Fibroblast of lung (primary cell): ENCODE measurements around the gene FCER1G. TPM values are rescaled to one million over a fixed set of nuclear protein-coding genes. Genes with fewer than 3 reads are reported as not detected.

Experiments used
- DNase-seq, 2 donors: peaks; one replicate each; pipeline versions ENCODE4 v3.0.0 to v3.0.0-alpha.2; 2010; ENCODE audit warnings: low read depth in 2 of 2
- H2AFZ ChIP-seq: 2 replicates; pipeline ENCODE4 v1.5.1; 2012; ENCODE audit warnings: low read length, control low read depth, inconsistent platforms
- H3K27ac ChIP-seq: 2 replicates; pipeline ENCODE4 v1.5.1; 2011; ENCODE audit warnings: low read length, control low read depth; ENCODE audit not compliant: insufficient read depth
- H3K27me3 ChIP-seq: 2 replicates; pipeline ENCODE4 v1.5.1; 2011; ENCODE audit warnings: mild to moderate bottlenecking, low read length; ENCODE audit not compliant: control insufficient read depth, insufficient read depth
- H3K36me3 ChIP-seq: 2 replicates; pipeline ENCODE4 v1.5.1; 2011; ENCODE audit warnings: low read length; ENCODE audit not compliant: control insufficient read depth, insufficient read depth
- H3K4me1 ChIP-seq: 2 replicates; pipeline ENCODE4 v1.5.1; 2011; ENCODE audit warnings: low read length; ENCODE audit not compliant: control insufficient read depth, insufficient read depth; ENCODE audit errors: extremely low read depth
- H3K4me2 ChIP-seq: 2 replicates; pipeline ENCODE4 v1.5.1; 2011; ENCODE audit warnings: low read length, control low read depth; ENCODE audit not compliant: insufficient read depth; ENCODE audit errors: extremely low read depth
- H3K4me3 ChIP-seq, 4 experiments: fragments of 200-600 bp in 1 of 4; sonication (generic) in 1 of 4; replicated peaks in 1 of 4; 2 replicates each; pipeline ENCODE4 v1.5.1; 2011 to 2016; ENCODE audit warnings: low read length in 4 of 4, low read depth in 3 of 4, mild to moderate bottlenecking in 3 of 4, control low read depth in 2 of 4, inconsistent platforms in 1 of 4, mixed read lengths in 1 of 4; ENCODE audit not compliant: insufficient read depth in 1 of 4; ENCODE audit errors: control extremely low read depth in 1 of 4
- H3K79me2 ChIP-seq: 2 replicates; pipeline ENCODE4 v1.5.1; 2012; ENCODE audit warnings: mild to moderate bottlenecking, low read length, inconsistent platforms; ENCODE audit not compliant: control insufficient read depth, insufficient read depth
- H3K9ac ChIP-seq: 2 replicates; pipeline ENCODE4 v1.5.1; 2011; ENCODE audit warnings: mild to moderate bottlenecking, low read length, control low read depth; ENCODE audit not compliant: insufficient read depth
- H3K9me3 ChIP-seq: 2 replicates; pipeline ENCODE4 v1.5.1; 2012; ENCODE audit warnings: low read depth, low read length; ENCODE audit not compliant: control insufficient read depth, insufficient read depth
- H4K20me1 ChIP-seq: 2 replicates; pipeline ENCODE4 v1.5.1; 2011; ENCODE audit warnings: low read length; ENCODE audit not compliant: control insufficient read depth, insufficient read depth; ENCODE audit errors: extremely low read depth
- EZH2 ChIP-seq: IDR thresholded peaks from 2 replicates; pipeline ENCODE4 v1.5.1; 2012; ENCODE audit warnings: low read length, control low read depth, mild to moderate bottlenecking; ENCODE audit errors: missing control alignments
- polyA plus RNA-seq, 2 donors: library from polyadenylated mRNA; depleted of rRNA in 1 of 2; stranded (reverse) in 1 of 2; unstranded in 1 of 2; fragments of >200 nt; gene quantifications; 2 replicates each; pipeline ENCODE4 v1.2.1, GENCODE V29; 2011 to 2012; ENCODE audit warnings: missing spikeins in 1 of 2
- total RNA-seq: library from RNA; depleted of rRNA; stranded (reverse); fragments of >200 nt; gene quantifications from 2 replicates; pipeline ENCODE4 v1.2.1, GENCODE V29; 2014
- TF ChIP-seq, protein P1 (sequence below), 2 donors: IDR thresholded peaks in 1 of 2; conservative IDR thresholded peaks in 1 of 2; 1 replicate in 1 of 2; 2 replicates in 1 of 2; pipeline ENCODE4 v1.5.1; 2011 to 2012; ENCODE audit warnings: low read length in 2 of 2, control low read depth in 1 of 2, inconsistent platforms in 1 of 2, low read depth in 1 of 2, mild to moderate bottlenecking in 1 of 2

Gene FCER1G
- total and polyA plus RNA-seq, 2 donors (not counting 1 experiment from before 2014, with no cell fraction given), result 0.85 TPM; not detected in 1

DNA sequence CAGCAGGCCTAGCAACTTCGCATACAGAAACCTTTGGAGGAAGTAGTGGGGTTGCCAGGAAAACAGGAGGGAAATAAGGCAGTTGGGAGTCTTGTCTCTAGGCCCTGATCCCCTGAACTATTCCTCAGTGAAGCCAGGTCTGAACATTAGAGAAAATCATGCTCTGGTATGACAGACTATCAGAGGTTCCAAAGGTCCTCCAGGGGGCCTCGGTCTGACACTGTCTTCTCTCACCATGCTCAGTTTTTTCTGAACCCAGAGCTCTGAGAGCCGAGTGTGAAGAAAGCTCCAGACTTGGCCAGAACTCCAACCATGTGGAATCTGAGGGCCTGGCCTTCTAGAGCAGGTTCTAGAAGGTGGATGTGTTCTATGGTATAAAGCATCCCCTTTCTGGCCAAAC lies 14.8 kb downstream of the FCER1G start:
- Histone ChIP-seq H3K4me3 (no peak overlapping the region), H4K20me1 (no peaks in the 10 kb centered on the region), H2AFZ (no peak overlapping the region), H3K9ac (no peak overlapping the region), H3K36me3 (peaks cover 8% of the 10 kb centered on the region), H3K4me1 (peaks cover 6% of the 10 kb centered on the region), H3K27me3 (no peaks in the 10 kb centered on the region), H3K9me3 (no peaks in the 10 kb centered on the region), H3K79me2 (no peaks in the 10 kb centered on the region), H3K4me2 (no peak overlapping the region), H3K27ac (no peak overlapping the region)
- DNase-seq, result no peak
- no peak for TF ChIP-seq EZH2
- TF ChIP-seq, protein P1, sequence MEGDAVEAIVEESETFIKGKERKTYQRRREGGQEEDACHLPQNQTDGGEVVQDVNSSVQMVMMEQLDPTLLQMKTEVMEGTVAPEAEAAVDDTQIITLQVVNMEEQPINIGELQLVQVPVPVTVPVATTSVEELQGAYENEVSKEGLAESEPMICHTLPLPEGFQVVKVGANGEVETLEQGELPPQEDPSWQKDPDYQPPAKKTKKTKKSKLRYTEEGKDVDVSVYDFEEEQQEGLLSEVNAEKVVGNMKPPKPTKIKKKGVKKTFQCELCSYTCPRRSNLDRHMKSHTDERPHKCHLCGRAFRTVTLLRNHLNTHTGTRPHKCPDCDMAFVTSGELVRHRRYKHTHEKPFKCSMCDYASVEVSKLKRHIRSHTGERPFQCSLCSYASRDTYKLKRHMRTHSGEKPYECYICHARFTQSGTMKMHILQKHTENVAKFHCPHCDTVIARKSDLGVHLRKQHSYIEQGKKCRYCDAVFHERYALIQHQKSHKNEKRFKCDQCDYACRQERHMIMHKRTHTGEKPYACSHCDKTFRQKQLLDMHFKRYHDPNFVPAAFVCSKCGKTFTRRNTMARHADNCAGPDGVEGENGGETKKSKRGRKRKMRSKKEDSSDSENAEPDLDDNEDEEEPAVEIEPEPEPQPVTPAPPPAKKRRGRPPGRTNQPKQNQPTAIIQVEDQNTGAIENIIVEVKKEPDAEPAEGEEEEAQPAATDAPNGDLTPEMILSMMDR (conservative IDR thresholded peaks at IDR 0.05 in 1 of 2, IDR thresholded peaks at IDR 0.05 in 1 of 2; ENCODE audit: low read depth in 1 of 2, low read length in 2 of 2), result no peak

DNA sequence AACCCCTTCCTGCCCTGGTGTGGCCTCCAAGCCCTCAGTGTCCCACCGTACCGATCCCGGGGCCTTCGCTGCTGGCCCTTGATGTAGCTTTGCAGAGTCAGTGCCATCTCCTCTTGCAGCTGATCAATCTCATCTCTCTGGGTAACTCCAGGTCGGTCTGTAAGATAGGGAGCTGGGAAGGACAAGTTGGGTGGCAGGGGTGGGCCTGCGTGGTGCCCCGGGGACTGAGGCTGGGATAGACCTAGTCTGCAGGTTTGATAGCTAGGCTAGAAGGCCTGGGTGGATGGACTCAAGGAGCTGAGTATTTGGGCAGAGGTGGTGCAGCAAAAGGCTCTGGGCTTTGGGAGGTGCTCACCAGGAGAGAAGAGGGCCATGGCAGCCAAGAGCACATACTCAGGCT lies 15.7 kb downstream of the FCER1G start:
- H4K20me1 ChIP-seq, result no peaks in the 10 kb centered on the region
- H3K4me2 ChIP-seq, result no peak overlapping the region
- H3K27me3 ChIP-seq, result no peaks in the 10 kb centered on the region
- no peak for DNase-seq
- TF ChIP-seq EZH2, result no peak
- H3K4me1 ChIP-seq, result peaks cover 6% of the 10 kb centered on the region
- H3K9ac ChIP-seq, result no peak overlapping the region
- H2AFZ ChIP-seq, result no peak overlapping the region
- H3K36me3 ChIP-seq, result peaks cover 8% of the 10 kb centered on the region
- H3K79me2 ChIP-seq, result no peaks in the 10 kb centered on the region
- H3K9me3 ChIP-seq, result no peaks in the 10 kb centered on the region
- no peak overlapping the region for H3K27ac ChIP-seq
- H3K4me3 ChIP-seq, result no peak overlapping the region

DNA sequence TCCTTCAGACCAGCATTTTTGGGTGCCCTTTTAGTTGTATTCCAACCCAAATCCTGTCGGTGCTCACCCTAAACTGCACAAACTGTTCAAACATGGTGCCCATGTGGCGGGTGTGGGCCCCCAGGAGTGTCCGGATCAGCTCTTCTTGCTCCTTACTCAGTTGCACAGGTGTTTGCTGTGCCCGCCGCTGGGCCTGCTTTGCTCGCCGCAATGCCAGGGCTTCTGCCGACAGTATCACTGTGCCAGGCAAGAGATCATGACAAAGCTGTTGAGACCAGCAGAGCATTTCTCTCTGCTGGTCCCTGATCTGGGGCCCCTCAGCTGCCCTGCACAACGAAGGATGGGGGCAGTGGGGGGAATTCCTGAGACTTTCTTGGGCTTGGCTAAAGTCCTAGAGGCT lies 18.0 kb downstream of the FCER1G start:
- Histone ChIP-seq H3K9me3 (no peaks in the 10 kb centered on the region), H3K36me3 (peaks cover 8% of the 10 kb centered on the region), H3K27me3 (no peaks in the 10 kb centered on the region), H4K20me1 (no peaks in the 10 kb centered on the region), H3K4me3 (no peak overlapping the region), H3K9ac (no peak overlapping the region), H3K27ac (no peak overlapping the region), H3K4me2 (no peak overlapping the region), H3K4me1 (no peaks in the 10 kb centered on the region), H2AFZ (no peak overlapping the region), H3K79me2 (no peaks in the 10 kb centered on the region)
- no peak for DNase-seq
- TF ChIP-seq, protein P1 (conservative IDR thresholded peaks at IDR 0.05 in 1 of 2, IDR thresholded peaks at IDR 0.05 in 1 of 2; ENCODE audit: low read depth in 1 of 2, low read length in 2 of 2), result no peak
- no peak for TF ChIP-seq EZH2
